Medulla oblongata (tissue), 1 donor: ENCODE data around the gene GUCA2A.

ENCODE experiments used
- DNase-seq: peaks from one replicate; pipeline ENCODE4 v3.0.0-alpha.2; 2015; ENCODE audit errors: extremely low spot score

Gene GUCA2A

DNA sequence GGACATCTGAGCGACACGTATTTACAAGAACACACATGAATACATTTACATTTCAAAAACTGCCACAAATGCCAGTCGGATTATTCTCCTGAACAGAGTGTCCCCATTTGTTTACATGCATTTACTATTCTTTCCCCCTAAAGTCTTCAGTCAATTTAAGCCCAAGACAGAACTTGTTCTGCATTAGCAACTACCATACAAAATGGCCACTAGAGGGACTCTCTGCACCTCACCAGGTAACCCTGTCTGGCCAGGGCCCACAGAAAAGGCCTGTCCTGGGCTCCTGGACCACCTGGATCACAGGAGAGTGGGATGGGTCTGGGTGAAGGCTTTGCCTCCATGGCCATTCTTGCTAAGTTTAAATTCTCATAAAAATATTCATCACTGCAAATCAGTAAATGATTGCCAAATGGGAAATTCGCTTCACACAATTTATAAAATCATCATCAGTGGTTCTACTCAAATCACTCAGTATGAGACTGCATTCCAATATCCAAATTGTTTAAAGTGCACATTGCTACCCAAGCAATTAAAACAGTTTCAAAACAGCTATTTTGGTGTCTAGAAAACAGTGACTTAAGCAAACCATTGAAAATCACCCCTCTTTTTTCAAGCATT, 12.5 kb upstream of the GUCA2A start:
- DNase-seq, result peak; percentile 54

DNA sequence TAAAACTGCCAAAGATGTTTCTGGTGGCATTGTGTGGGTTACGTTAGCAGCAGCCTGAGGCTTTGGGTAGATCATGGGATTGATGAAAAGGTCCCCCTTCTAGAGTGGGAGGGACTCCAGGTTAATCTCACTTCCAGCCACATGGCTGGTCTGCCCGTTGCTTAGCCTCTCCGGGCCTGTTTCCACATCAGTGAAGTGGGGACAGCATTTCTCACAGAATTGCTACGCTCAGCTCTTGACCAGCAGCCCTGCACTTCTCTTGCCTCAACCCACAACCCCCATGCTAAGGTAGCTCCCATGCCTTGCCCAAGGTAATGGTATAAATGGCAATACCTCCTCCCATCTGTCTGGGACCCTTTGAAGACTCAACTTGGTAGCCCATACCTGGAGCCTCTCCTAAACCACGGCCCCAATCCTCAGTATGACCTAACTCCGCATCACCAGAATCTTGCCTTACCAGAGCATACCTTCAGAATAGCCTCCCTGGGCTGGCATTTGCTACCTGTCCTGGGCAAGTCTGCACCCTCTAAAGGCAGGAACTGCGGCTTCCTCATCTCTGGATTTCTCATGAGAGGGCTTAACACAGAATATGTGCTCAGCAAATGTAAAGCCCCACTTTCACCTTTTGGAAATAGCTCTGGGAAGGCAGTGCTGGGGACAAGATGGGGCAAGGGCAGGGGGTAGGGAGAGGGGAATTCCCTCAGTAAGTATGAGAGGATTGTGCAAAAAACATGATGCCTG, 10.9 kb upstream of the GUCA2A start:
- DNase-seq, result no peak

DNA sequence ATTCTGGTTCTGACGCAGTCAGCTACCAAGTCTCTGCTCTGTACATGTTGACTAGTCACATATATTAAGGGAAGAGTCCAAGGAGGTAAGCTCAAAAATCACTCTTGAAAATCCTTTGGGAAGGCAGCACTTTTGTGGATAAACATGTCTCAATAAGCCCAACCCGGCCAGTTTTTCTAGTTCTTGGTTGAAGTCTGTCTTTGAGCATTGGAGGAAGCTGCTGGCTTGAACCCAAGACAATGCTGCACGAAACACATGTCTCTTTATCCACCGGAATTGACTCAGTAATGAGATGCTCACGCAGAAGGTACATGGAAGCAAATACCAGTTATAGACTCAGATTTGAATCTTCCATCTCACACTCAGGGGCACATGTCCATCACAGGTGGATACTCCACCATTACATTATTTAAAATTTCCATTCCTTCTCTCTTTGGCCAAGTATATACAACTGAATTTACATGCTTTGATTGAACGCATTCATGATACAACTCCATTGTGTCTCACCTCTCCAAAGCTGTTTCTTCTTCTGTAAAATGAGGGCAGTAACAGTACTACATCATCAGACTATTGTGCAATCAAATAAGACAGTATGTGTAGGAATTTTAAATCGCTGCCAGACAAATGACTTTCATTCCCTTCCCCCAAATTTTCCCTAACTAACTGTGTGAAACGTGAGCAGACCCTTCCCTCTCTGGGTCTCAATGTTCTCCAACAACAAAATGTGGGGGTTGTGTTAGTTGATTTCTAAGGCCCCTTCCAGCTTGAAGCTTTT, 9.6 kb upstream of the GUCA2A start:
- peak; percentile 32 for DNase-seq

- peak; percentile 76 for DNase-seq
These were observed 8.8 kb upstream of the GUCA2A start for GRCh38 chr1:42173155-42173933.

DNA sequence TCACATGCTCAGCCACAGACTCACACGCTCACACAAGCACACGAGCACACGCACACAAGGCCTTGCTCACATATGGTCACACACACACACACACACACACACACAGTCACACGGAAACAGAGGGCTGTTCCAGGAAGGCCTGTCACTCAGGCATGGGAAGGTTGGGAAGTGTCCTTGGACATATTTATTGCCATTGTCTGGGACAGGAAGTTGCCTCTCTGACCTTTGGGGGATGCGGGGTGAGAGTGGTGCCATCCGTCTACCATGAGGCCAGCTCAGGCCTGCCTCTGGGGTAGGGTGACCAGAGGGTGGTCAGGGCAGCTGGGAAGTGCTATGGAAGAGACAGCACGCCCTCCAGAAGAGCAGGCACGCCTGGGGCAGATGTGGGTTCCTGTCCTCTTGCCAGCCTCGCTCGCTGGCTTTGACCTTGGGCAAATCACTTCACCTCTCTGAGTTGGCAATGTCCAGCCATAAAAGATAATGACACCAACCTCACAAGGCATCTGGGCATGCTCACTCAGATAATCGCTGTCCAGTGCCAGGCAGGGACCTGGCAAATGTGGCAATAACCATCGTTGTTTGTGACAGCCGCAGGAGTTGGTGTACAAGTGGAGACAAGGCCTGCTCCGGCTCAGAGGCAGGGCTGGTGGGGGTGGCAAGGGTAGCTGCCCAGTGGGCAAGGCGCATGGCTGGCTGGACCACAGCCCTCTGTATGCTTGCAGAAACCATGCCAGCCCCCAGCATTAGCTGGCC, 8.0 kb upstream of the GUCA2A start:
- peak; percentile 11 for DNase-seq

DNA sequence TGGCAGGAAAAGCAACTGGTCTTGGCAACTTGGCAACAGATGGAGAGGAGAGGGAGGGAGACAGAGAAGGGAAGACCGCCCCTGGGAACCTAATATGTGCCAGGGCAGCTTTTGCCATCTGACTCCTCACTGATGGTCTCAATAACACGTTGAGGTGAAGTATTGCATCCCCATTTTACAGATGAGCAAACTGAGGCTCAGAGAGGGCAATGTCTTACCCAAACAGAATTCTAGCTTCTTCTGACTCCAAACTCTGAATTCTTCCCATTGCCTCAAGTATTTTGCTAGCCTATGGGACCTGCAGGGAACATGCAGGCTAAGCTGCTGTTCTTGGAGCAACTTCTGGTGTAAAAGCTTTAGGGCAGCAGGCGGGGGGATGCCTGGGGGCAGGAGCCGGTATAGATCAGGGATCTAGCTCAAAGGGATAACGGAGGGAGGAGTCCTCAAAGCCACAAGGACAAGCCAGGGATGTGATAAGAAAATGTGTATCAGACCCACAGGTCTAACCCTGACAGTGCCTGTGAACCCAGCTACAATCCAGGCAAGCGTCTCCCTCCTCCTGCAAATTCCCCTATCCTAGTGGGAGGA, 7.2 kb upstream of the GUCA2A start:
- DNase-seq, result no peak

GRCh38 chr1:42170779-42171621, 6.5 kb upstream of the GUCA2A start:
- no peak for DNase-seq

- no peak for DNase-seq
These were observed 4.2 kb upstream of the GUCA2A start for GRCh38 chr1:42168763-42169162.

GRCh38 chr1:42168391-42168670, 3.8 kb upstream of the GUCA2A start:
- no peak for DNase-seq

DNA sequence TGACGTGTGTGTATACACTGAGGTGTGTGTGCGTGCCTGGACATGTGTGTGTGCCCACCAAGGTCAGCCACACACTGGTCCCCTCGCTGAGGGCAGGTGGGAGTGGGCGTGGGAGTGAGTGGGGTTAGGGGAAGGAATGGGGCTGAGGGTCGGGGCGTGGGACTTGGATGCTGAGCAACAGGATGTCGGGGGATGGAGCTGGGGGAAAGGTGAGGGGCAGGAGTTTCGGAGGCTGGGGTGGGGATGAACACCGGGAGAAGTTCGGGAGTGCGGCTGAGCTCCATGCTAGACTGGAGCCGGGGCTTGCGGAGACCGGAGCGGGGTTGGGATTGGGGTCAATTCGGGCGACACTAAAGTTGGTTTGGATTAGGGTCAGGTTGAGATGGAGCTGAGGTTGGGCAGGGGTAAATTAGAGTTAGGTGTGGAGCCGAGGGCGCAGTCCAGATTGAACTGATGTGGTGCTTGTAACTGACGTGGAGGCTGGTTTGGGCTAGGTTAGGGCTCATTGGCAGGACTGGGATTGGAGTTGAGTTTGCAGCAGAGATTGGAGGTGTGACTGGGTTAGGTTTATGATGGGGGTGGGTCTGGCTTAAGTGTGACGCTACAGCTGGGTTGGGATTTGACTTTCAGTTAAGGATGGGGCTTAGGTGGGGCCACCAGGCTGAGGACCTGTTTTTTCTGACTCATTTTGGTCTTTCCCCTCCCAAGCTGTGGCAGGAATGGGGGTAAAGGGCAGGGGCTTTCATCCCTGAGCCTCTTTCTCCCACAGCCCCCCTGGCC, 3.3 kb upstream of the GUCA2A start:
- DNase-seq, result no peak

DNA sequence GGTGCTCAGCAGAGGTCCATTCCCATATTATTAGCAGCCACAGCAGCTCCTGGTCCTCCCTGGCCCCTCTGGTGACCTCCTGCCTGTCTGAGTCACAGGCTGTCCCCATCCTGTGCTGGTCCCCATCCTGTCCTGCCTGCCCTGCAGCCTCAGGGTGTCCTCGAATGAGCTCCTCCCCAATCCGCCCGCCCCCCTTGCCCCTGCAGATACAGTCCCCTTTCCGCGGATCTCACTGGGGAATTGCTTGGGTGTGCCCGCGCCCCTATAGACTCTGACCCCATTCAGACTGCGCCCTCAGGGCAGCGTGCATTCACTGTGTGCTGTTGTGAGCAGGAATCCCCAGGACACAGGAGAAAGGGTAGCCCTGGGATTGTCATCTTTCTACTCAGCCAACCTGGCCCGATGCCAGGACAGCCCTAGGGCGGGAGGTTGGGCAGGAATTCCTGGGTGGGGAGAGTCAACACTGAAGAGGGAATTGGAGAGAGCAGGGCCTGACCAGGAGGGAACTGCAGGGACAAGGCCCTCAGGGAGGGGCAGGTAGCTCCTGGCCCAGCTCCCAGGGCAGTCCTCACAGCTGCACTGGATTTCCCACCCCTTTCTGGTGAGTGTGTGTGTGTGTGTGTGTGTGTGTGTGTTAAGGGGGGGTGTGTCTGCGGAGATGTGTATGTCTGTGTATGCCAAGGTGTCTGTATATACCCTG, 1.1 kb upstream of the GUCA2A start:
- DNase-seq, result no peak

GRCh38 chr1:42163536-42164503, 725 bp downstream of the GUCA2A start:
- no peak for DNase-seq

DNA sequence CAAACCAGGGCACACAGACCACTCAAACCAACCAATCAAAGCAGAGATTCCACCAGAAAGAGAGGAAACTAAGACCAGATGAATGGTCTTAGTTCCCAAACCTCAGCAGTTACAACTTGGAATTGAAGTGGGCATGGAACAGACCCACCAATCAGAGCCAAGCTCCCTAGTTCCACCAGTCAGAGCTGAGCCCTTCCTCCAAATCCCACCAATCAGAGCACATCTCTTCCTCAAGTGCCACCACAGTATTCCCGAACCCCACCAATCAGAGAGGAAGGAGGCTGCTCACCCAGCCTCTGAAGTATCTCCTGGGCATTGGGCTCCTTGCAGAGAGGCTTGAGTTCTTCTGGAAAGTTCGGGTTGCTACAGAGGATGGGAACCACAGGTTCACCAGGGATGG, 1.4 kb downstream of the GUCA2A start:
- no peak for DNase-seq

- DNase-seq, result no peak
These were observed 2.4 kb downstream of the GUCA2A start for GRCh38 chr1:42162181-42162580.

GRCh38 chr1:42158189-42158588, 6.4 kb downstream of the GUCA2A start:
- DNase-seq, result no peak

DNA sequence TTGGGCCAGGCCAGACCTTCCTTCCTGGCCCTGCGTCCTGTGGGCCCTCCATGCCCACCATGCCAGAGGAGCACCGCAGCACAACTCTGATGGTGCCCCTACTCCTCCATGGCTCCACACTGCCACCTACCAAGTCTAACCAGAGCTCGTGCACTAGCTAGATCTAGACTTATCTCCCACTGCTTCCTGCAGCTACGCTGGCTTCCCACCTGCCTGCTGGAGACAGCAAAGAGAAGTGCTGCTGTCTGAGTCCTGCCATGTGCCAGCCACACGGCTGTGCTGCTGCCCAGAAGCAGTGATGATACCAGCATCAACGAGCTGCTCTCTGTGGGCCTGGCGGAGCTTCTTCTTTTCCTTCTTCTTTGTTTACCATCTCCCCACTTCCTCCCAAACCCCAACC, 6.9 kb downstream of the GUCA2A start:
- no peak for DNase-seq

GRCh38 chr1:42155362-42155761, 9.2 kb downstream of the GUCA2A start:
- no peak for DNase-seq

DNA sequence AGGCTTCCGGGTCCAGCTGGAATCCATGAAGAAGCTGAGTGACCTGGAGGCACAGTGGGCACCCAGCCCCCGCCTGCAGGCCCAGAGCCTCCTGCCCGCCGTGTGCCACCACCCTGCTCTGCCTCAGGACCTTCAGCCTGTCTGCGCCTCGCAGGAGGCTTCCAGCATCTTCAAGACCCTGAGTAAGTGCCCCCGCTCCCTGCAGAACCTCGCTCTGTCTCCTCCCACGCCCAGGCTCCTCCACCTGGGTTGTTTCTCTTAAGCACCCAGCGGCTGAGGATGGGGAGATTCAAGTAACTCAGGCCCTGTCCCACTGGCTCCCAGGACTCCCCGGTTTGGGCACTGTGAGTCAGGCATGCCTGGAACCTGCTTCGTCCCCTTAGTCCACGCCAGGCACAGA, 9.9 kb downstream of the GUCA2A start:
- DNase-seq, result no peak
